Stimulated activated CD4-positive, alpha-beta T cell treated with anti-CD3 and anti-CD28 coated beads, Interleukin-4, amount 100 ng/mL, for 4 hours (primary cell): ENCODE results near the gene GPR146.
"Not testable (repeated sequence)": the region's sequence is repeated elsewhere in the genome, so short reads cannot be mapped to it uniquely, and the experiment has no call there.

Experiments used
- DNase-seq, 2 experiments: peaks; one replicate each; pipeline ENCODE4 v3.0.0-alpha.2; 2020

Gene GPR146

GRCh38 chr7:1025743-1026581 is 18.4 kb upstream of the GPR146 start:
- no peak for DNase-seq

DNA sequence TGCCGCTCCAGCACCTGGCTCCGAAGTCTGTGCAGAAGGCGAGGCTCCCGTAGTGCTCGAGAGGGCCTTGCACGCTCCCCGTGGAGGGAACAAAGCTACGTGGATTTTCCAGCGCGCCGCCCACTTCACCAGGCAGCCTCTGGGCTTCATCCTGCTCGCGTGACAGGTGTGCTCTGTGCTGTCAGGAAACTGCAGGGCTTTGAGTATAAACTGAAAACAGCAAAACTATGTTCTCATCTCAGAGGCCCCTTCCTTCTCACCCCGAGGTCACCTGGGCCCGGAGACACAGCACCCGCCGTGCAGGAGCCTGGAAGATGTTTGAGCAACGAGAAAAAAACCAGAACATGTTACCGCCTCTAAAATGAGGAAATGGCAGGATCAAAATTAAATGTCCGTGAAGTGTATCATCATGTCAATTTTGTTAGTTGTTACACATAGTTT is 17.6 kb upstream of the GPR146 start:
- DNase-seq = no peak

DNA sequence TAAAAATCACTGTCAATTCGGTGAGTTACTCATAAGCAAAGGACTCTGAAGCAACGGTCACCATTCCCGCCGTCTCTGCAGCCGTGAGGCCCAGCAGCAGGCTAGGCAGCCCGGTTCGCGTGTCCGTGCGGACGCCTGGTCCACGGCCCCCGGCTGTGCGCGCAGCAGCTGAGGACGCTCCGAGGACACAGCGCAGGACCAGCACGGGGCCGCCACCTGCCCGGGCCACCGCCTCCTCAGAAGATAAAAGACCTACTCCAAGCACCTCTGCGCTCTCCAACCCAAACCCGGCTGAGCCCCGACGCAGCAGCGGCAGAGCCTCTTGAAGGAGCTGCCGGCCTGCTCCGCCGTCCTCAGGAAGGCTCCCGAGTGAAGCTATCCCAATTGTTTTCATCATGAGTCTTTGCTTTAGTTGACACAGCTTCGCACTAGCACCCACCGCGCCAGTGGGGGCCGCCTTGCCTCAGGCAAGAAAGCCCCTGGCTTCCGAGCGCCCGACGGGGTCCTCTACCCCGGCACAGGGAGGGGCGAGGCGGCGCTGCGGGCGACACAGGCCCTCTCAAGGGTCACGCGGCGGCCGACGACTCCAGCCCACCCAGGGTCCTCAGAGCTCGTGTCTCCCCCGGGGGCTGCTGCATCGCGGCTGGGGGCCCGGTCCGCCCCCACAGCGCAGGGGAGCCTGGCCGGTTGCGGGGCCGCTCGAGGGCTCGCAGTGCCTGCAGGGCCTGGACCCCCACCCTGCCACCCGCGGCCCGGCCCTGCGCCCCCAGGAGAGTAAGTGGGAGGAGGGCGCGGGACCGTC is 16.9 kb upstream of the GPR146 start:
- DNase-seq = no peak

DNA sequence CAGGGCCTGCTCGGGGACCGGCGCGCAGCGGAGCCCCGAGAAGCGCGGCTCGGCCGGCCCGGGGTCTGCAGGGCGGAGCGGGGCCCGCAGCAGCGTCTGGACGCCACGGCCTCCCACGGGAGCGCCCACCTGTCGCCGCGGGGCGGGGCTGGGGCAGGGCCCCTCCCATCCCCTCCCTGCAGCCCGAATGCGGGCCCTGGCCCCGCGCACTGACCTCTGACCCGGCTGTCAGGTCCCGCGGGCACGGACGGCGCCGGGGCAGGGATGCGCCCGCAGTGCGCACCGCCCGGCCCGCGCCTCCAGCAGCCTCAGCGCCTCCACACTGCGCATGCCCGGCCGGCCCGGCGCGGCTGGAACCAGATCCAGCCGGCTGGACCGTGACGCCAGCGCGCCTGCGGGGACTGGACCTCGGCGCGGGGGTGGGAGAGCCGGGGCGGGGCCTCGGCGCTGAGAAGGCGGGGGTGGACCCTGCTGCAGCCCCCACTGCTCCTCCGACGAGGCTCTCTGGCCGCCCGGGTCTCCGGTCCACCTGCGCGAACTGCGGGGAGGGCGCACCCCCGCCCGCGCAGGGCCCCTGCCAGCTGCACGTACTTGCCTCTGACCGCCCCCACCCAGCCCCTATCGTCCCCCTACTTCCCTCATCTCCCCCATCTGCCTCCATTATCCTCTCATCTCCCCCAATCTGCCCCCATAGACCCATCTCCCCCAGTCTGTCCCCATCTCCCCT is 16.1 kb upstream of the GPR146 start:
- peak; percentile 66 to 89 for DNase-seq

DNA sequence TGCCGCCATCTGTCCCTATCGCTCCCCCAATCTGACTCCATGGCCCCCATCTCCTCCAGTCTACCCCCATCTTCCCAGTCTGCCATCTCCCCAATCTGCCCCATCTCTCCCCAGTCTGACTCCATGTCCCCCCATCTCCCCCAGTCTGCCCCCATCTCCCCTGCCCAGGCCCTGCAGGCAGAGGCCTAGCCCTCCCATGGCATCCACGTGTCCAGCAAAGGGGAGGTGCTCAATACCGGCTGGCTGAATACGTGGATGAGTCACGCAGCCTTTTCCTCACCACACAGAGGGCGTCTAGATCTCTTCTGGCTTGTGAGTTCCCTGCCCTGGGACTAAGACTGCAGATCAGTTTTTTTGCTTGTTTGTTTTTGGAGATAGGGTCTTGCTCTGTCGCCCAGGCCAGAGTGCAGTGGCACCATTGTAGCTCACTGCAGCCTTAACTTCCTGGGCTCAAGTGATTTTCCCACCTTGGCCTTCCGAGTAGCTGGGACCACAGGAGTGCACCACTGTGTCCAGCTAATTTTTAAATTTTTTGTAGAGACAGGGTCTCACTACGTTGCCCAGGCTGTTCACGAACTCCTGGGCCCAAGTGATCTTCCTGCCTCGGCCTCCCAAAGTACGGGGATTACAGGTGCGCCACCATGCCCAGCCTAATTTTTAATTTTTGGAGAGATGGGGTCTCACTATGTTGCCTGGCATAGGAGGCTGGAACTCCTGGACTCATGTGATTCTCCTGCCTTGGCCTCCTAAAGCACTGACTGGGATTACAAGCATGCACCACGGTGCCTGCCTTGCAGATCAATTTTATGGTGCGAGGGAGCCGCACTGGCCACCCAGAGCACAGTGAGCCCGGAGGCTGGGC is 15.3 kb upstream of the GPR146 start:
- DNase-seq = peak; percentile 54 to 68

DNA sequence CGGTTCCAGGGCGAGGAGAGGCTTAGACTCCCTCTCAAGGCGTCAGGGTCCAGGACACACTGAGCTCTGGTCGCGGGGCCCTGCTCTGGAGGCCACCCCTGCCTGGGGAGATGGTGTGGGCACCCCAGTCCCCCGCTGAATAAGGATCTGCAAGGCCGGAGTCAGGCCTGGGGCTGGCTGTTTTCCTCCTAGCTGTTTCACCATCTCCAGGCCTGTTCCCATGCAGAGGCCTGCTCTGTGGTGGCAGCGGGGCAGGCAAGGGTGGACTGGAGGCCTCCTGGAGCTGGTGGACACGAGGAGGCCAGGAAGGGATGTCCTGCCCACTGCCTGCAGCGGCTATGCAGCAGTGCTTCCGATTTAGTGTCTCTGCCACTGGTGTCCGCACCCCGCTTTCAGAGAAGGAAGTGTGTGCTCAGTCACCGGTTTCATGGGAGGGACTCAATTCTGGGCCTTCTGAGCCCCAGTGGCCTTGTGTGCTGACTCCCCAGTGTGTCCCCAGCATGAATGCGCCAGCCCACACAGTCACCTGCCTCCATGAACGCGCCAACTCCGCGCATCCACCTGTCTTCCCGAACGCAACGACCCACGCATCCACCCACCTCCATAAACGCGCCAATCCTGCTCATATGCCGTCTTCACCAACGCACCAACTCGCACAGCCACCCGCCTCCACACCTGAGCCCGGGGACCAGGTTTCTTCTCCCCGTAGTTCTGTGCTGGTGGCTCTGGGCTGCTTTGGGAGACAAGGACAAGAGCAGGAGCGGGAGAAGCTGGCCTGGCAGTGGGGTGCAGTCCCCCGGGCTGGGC is 14.5 kb upstream of the GPR146 start:
- no peak for DNase-seq

DNA sequence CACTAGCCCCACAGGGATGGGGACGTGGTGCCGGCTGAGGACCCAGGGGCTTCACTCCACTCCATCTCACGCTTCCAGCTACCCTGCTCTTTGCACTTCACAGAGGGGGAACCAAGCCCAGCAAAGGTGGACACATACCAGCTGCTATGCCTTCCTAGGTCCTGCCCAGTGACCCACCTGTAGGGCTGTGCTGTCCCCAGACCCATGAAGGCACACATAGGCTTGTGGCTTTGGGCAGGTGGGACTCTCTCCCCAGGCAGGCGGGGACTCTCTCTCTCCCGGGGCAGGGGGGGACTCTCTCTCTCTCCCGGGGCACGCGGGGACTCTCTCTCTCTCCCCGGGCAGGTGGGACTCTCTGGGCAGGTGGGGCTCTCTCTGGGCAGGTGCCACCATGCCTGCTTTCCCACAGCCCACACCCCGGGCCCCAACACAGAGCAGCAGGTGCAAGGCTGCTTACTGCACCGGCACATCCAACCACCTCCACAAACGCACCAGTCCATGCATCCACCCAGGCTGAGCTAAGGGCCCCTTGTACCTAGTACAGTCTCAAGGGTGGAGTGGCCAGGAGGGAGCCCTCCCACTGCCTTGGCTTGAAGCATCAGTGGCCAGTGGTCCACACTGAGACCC is 13.8 kb upstream of the GPR146 start:
- DNase-seq = no peak

DNA sequence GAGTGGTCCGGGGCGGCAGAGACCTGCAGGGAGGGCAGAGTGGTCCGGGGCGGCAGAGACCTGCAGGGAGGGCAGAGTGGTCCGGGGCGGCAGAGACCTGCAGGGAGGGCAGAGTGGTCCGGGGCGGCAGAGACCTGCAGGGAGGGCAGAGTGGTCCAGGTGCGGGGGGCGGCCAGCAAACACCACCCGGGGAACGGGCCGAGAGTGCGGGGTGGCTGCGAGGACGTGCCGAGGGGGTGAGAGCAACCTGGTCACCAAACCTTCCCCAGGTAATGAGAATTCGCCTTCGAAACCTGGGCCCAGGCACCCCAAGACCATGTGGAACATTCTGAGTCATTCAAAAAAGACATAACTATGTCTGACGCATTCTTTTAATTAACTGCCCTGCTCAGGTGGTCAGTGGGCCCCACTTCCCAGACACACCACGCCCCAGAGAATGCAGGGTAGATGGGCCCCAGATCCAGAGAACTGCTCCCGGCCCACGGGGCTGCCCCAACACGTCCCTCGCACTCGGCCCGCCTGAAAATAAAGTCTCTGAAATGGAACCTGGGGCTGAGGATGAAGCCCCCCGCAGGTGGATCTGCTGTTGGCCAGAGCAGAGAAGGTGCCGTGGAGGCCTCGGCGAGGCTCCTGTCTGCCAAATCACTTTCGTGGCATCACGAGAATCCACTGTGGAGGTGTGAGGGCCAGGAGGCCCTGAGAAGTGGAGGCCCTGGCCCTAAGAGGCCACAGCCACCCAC is 12.5 kb upstream of the GPR146 start:
- no peak for DNase-seq

DNA sequence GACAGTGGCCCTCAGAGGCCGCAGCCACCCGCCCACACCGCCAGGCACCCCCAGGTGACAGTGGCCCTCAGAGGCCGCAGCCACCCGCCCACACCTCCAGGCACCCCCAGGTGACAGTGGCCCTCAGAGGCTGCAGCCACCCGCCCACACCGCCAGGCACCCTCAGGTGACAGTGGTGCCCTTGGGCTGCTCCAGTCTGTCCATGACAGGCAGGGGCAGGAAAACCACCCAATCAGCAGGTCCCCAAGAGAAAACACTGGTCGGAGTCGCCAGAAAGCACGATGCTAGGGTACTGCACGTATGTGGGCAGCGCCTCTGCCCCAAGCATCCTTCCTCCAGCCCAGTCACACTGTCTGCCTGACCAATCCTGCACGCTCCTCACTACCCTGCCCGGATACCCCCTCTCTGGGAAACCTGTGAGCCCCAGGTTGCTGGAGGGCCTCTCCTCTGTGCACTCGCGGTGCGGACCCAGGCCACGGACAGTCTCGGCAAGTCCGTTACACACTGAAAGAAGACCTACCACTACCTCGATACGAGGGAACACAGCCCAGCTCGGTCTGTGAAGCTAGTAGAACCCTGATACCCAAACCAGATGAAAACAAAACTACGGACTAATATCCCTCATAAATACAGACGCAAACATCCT is 11.7 kb upstream of the GPR146 start:
- no peak for DNase-seq

GRCh38 chr7:1033546-1034145 is 10.7 kb upstream of the GPR146 start:
- peak in 1 of 2 experiments; percentile 16 for DNase-seq

DNA sequence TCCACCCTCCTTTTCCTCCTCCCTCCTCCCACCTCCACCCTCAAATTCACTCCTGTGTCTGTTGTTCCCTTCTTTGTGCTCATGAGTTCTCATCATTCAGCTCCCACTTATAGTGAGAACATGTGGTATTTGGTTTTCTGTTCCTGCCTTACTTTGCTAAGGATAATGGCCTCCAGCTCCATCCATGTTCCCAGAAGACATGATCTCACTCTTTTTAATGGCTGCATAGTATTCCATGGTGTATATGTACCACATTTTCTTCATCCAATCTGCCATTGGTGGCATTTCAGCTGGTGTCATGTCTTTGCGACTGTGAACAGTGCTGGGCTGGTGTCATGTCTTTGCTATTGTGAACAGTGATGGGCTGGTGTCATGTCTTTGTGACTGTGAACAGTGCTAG is 9.6 kb upstream of the GPR146 start:
- not testable (repeated sequence) for DNase-seq

- DNase-seq = not testable (repeated sequence)
Observed at GRCh38 chr7:1036164-1036928, 8.0 kb upstream of the GPR146 start.

DNA sequence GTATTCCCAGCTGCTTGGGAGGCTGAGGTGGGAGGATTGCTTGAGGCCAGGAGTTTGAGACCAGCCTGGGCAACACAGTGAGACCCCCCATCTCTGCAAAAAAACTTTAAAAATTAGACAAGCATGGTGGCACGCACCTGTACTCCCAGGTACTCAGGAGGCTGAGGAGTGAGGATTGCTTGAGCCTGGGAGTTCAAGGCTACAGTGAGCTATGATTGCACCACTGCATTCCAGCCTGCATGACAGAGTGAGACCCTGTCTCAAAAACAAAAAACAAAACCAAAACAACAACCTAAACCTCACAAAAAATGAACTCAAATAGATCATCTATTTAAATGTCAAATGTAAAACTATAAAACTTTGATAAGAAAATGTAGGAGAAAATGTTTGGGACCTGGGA is 4.1 kb upstream of the GPR146 start:
- not testable (repeated sequence) for DNase-seq

GRCh38 chr7:1040790-1041189 is 3.6 kb upstream of the GPR146 start:
- no peak for DNase-seq

GRCh38 chr7:1041551-1042491 is 2.5 kb upstream of the GPR146 start:
- DNase-seq = no peak

GRCh38 chr7:1042492-1042833 is 1.9 kb upstream of the GPR146 start:
- no peak for DNase-seq

DNA sequence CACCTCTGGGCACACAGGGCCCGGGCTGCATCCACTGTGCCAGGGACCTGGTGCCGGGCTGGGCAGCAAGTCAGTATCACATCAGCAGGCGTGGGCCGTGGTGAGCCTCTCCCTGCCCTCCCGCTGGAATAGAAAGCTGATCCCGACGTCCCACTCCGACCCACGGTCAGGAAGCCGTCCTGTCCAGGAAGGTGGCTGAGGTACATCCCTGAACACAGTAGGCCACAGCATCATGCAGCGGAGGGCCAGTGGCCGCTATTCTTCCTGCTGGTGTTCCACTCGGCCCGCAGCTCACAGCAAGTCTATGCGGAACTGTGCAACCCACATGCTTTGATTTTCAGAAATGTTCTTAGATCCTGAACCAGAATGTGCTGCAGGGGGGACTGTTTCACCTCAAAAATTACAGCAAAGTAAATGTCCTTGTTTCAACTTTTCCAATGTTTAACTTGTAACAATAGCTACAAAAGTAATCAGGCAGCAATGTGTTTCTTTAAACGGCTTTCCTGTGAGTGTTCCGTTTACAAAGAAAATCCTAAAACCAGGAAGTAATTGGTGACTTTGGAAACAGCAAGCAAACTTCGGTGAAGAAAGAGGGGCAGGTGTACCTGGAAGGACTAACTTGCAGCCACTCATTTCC is 676 bp upstream of the GPR146 start:
- no peak for DNase-seq
